Cardiac fibroblast (primary cell): ENCODE data around the gene MET.
"Not testable (repeated sequence)": the region's sequence is repeated elsewhere in the genome, so short reads cannot be mapped to it uniquely, and the experiment has no call there.

ENCODE experiments used
- DNase-seq, 2 donors: peaks; one replicate each; pipeline versions ENCODE4 v3.0.0 to v3.0.0-alpha.2; 2010; ENCODE audit warnings: low read depth in 2 of 2
- H3K4me3 ChIP-seq, 2 donors: replicated peaks in 1 of 2; 1 replicate in 1 of 2; 2 replicates in 1 of 2; pipeline ENCODE4 v1.5.1; 2011; ENCODE audit warnings: low read depth in 2 of 2, low read length in 2 of 2, mild to moderate bottlenecking in 2 of 2, moderate library complexity in 1 of 2
- TF ChIP-seq, protein P1 (sequence below): IDR thresholded peaks from one replicate; pipeline ENCODE4 v1.5.1; 2011; ENCODE audit warnings: low read depth, mild to moderate bottlenecking, low read length, inconsistent platforms

Gene MET

DNA sequence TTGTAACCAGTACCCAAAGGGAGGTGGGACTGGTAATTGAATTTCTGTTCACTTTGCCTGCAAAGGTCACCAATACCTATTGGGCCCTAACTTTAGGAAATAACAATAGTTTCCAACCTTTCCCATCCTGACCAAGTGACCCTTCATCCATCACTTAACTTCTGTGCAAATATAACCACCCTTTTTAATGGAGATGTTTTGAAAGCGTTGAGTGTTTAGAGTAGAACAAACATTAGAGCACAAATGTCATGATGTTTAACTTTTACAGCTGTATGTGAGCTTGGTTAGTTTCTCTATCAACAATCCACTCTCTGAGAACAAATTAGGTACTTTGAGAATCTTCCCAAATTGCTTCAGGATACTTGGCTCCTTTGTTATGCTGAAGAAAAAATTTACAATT is 66.4 kb downstream of the MET start:
- DNase-seq: no peak
- TF ChIP-seq, protein P1, sequence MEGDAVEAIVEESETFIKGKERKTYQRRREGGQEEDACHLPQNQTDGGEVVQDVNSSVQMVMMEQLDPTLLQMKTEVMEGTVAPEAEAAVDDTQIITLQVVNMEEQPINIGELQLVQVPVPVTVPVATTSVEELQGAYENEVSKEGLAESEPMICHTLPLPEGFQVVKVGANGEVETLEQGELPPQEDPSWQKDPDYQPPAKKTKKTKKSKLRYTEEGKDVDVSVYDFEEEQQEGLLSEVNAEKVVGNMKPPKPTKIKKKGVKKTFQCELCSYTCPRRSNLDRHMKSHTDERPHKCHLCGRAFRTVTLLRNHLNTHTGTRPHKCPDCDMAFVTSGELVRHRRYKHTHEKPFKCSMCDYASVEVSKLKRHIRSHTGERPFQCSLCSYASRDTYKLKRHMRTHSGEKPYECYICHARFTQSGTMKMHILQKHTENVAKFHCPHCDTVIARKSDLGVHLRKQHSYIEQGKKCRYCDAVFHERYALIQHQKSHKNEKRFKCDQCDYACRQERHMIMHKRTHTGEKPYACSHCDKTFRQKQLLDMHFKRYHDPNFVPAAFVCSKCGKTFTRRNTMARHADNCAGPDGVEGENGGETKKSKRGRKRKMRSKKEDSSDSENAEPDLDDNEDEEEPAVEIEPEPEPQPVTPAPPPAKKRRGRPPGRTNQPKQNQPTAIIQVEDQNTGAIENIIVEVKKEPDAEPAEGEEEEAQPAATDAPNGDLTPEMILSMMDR: no peak
- H3K4me3 ChIP-seq: no peak overlapping the region

DNA sequence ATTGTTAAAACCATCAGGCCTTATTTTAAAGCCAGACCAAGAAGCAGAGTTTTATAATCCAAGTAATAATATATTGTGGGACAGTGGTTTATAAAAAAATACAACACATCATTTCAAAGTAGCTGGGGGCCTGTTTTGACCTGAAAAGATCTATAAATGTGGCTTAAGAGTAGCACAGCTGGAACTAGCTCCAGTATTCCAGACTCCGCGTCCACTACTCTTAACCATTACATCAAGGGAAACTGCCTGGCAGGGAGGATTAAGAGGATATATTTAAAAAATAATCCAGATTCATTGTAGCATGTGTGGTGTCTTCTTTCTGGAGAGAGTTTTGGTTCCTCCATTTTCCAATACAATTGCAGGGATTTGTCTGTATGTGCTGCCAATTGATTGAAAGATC is 67.3 kb downstream of the MET start:
- TF ChIP-seq, protein P1: no peak

DNA sequence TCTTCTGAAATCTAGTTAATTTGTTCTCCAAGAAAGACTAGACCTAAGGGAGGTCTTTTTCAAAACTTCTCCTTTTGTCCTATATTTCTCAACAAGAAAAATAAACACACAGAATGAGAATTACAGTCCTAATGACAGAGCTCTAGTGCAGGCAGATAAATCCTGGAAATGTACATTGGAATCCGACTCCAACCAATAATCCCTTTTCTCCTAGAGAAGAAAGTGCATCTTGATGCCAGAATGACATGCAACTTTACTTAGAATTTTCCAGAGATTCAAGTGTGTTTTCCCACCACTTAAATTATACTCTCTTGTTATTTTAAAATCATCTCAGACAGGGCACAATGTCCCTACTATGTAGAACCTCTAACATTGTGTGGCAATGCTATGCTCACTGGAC is 68.2 kb downstream of the MET start:
- TF ChIP-seq, protein P1: no peak
- H3K4me3 ChIP-seq: no peak overlapping the region
- DNase-seq: no peak

More for the DNA sequence above, 67.3 kb downstream of the MET start:
- no peak for DNase-seq
- no peak overlapping the region for H3K4me3 ChIP-seq

DNA sequence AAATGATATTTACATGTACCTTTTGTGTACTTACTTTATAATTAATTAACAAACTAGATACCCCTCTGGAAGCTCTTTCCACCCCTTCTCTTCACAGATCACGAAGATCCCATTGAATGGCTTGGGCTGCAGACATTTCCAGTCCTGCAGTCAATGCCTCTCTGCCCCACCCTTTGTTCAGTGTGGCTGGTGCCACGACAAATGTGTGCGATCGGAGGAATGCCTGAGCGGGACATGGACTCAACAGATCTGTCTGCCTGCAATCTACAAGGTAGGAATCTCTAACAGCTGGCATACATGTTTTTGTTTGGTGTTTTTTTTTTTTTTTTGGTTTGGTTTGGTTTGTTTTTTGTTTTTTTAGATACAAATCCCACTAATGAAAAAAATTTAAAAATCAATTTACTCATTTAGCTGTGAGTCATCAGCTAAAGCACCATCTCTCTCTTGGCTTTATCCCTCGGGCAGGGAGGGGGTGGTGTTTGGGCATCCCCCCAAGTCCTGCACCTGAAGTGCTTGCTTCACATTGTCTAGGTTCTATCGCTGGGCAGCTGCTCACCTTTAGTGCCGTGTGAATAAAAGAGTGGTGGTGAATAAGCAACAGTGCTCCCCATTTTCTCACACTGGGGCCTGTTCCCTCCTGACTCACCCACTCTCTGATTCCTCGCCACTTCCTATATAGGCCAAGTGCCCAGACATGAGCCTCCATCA is 68.9 kb downstream of the MET start:
- no peak overlapping the region for H3K4me3 ChIP-seq
- DNase-seq: no peak
- TF ChIP-seq, protein P1: no peak

DNA sequence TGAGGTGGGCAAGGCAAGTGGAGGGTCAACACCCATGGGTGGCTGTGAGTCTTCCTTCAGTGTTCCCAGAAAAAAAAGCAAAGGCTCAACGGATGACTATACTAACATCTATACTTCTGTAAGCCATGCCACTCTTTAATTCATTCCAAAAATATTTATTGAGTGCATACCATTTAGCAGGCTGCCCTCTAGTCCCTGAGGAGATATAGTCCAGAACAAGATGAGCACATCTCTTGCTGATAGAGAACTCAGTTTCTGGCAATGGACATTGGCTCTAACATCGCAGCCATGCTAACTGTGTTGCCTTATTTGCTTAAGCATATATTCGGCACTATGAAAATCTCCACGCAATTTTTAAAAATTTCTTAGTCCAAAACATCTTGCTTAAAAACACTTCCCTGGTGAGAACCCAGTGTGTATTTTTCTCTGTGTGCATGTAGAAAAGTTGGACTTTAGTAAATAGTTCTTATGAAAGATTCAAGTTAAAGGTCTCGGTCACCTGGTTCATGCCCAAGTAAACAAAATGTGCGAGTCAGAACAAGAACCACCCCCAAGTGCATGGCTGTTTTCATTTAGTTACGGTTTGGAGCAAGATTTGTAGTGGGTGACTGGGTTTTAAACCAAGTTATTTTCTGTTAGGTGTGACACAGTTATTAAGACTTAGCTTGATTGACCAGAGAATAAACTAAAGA is 69.8 kb downstream of the MET start:
- H3K4me3 ChIP-seq: no peak overlapping the region
- DNase-seq: no peak
- TF ChIP-seq, protein P1: no peak

DNA sequence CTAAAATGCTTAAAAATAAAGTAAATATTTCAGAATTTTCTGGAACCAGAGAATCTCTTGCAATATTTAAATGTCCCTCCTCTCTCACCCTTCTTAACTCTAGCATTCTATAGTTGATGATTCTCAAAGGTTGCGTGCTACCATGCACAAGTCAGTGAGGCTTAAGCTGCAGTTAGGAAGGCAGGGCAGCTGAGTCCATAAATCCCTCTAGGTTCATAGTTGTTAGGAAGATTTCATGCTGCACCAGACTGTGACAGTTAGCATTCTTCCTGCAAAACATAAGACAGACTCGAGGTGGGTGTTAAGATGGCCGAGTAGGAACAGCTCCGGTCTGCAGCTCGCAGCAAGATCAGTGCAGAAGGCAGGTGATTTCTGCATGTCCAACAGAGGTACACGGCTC is 70.6 kb downstream of the MET start:
- TF ChIP-seq, protein P1: no peak
- H3K4me3 ChIP-seq: no peak overlapping the region
- no peak for DNase-seq

DNA sequence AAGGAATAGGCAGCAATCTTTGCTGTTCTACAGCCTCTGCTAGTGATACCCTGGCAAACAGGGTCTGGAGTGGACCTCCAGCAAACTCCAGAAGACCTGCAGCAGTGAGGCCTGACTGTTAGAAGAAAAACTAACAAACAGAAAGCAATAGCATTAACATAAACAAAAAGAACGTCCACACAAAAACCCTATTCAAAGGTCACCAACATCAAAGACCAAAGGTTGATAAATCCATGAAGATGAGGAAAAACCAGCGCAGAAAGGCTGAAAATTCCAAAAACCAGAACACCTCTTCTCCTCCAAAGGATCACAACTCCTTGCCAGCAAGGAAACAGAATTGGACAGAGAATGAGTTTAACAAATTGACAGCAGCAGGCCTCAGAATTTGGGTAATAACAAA is 71.8 kb downstream of the MET start:
- DNase-seq, H3K4me3 ChIP-seq: not testable (repeated sequence)

DNA sequence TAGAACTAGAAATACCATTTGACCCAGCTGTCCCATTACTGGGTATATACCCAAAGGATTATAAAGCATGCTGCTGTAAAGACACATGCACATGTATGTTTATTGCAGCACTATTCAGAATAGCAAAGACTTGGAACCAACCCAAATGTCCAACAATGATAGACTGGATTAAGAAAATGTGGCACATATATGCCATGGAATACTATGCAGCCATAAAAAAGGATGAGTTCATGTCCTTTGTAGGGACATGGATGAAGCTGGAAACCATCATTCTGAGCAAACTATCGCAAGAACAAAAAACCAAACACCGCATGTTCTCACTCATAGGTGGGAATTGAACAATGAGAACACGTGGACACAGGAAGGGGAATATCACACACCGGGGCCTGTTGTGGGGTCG is 74.4 kb downstream of the MET start:
- not testable (repeated sequence) for H3K4me3 ChIP-seq, DNase-seq

DNA sequence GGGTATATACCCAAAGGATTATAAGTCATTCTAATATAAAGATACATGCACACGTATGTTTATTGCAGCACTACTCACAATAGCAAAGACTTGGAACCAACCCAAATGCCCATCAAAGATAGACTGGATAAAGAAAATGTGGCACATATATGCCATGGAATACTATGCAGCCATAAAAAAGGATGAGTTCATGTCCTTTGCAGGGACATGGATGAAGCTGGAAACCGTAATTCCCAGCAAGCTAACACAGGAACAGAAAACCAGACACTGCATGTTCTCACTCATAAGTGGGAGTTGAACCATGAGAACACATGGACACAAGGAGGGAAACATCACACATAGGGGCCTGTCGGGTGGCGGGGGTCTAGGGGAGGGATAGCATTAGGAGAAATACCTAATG is 79.1 kb downstream of the MET start:
- not testable (repeated sequence) for DNase-seq, H3K4me3 ChIP-seq
